ENCODE measurements around the gene TREH.

TREH gene

DNA sequence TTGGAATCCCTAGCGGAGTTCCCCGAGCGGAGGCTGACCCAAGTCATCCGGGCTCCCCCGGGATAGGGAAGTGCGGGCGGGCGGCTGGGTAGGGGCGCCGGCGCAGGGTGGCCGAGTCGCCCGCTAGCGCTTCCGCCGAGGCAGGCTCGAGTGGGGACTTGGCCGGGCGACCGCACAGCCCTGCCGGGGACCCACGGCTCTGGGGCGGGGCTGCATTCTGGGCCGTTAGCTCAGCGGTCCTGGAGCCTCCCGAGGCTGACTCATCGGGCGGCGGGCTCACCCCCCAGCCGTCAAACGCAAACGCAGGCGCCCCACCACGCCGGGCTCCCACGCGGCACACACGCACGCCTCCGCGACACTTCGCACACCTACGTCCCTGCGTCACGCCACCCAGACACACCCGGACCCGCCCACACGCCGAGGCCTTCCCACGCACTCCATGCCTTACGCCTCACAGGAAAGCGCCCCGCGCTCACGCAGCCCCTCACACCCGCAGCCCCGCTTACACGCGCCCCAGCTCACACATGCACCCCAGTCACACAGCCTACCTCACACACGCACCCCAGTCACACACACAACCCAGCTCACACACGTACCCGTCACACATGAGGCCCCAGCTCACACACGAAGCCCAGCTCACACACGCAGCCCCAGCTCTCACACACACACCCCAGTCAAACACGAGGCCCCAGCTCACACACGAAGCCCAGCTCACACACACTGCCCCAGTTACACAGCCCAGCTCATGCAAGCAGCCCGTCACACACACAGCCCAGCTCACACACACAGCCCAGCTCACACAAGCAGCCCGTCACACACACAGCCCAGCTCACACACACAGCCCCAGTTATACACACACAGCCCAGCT lies 70.9 kb downstream of the TREH start:
- peak; percentile 87 for DNase-seq

DNA sequence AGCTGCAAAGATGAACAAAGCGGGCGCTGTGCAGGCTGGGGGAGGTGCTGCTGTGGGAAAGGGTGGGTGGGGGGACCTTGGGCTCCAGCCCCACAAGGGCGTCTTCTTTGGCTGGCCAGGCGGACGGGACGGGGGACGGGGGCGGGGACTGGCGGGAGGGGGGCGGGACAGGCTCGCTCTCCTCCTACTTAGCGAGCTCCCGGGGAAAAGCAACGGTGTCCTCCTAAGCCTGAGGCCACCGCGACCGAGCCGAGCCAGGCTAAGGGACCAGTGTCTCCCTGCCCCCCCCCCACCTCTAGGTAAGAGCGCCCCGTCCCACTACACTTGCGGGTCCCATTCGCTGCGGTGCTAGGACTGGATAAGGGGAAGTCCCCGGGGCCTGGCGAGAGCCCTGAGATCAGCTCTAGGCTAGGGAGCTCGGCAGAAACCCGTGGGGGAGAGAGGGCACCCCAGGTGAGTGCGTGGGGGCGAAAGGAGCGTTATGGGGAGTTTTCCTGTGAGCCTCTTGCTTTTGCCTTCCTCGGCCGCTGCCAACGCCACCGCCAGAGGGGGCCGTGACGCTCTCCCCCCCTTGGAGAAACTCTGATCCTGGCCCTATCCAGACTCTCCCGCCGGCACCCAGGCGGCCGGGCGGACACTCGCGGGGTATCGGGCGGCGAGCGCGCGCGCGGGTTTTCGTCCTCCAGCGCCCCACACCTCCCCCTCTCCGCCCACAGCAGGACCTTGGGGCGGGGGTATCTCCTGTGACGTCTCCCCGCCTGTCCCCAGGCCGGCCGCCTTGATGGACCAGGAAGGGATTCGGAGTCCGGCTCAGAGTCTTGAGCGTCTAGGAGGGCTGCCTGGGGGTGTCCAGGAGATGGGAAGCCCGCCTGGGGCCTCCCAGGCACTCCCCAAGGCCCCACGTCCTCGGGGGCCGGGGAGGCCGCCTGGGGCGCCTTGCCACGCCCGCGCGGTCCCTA lies 71.8 kb downstream of the TREH start, which contains the start of gene PHLDB1:
TSS of gene PHLDB1 (plus strand) at position 215 of the 959 bp plus-strand sequence. CDS start 6,222 bp downstream, outside the sequence.
- peak; percentile 42 for DNase-seq
